ENCODE results near the gene RTEL1. TPM values are rescaled to one million over a fixed set of nuclear protein-coding genes. Genes with fewer than 3 reads are reported as not detected.

The RTEL1 gene
- total RNA-seq, 2 donors from 2014 or later, result 45.7 to 51.4 TPM

DNA sequence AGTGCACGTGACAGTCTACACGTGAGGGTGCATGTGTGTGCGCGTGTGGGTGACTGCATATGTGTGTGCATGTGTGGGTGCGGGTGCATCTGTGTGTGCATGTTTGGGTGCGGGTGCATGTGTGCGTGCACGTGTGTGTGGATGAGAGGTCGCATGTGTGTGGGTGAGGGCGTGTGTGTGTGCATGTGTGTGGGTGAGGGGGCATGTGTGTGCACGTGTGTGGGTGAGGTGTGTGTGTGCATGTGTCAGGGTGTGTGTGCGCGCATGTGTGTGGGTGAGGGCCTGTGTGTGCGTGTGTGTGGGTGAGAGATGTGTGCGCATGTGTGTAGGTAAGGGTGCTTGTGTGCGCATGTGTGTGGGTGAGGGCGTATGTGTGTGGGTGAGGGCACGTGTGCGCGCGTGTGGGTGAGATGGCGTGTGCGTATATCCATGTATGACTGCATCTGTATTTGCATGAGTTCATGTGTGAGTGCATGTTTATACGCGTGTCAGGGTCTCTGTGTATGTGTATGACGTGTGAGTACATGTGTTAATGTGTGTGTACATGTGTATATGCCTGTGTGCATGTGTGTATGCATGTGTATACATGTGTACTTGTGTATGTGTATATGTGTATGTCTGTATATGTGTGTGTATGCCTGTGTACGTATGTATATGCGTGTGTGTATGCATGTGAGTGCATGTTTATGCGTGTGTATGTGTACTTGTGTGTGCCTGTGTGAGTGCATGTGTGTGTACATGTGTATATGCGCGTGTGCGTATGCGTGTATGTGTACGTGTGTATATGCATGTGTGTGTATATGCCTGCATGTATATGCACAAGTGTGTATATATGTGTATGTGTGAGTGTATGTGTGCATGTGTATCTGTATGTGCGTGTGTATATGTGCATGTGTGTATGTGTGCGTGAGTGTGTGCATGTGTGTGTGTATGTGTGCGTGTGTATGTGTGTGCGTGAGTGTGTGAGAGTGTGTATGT lies 74.3 kb downstream of the RTEL1 start:
- DNase-seq (ENCODE audit: low spot score in 2 of 2) (no peak), ATAC-seq (no peak)
- no peak overlapping the region for H3K27ac Mint-ChIP-seq
- peaks cover 10 to 13% of the 10 kb centered on the region in 2 donors for H3K36me3 Mint-ChIP-seq
- H3K9me3 Mint-ChIP-seq, result no peaks in the 10 kb centered on the region

- DNase-seq (ENCODE audit: low spot score in 2 of 2), result no peak
- Mint-ChIP-seq H3K9me3 (no peaks in the 10 kb centered on the region), H3K27ac (no peak overlapping the region), H3K36me3 (peaks cover 10 to 13% of the 10 kb centered on the region in 2 donors)
- no peak for ATAC-seq
Observed at GRCh38 chr20:63733117-63733516, 75.0 kb downstream of the RTEL1 start.

- ATAC-seq (no peak), DNase-seq (ENCODE audit: low spot score in 2 of 2) (no peak)
- Mint-ChIP-seq H3K36me3 (peaks cover 10 to 13% of the 10 kb centered on the region in 2 donors), H3K9me3 (no peaks in the 10 kb centered on the region), H3K27ac (no peak overlapping the region)
Observed at GRCh38 chr20:63733579-63734081, 75.5 kb downstream of the RTEL1 start.

- no peak for DNase-seq (ENCODE audit: low spot score in 2 of 2)
- no peak overlapping the region for H3K27ac Mint-ChIP-seq
- ATAC-seq, result no peak
Observed at GRCh38 chr20:63734111-63734945, 76.2 kb downstream of the RTEL1 start.

DNA sequence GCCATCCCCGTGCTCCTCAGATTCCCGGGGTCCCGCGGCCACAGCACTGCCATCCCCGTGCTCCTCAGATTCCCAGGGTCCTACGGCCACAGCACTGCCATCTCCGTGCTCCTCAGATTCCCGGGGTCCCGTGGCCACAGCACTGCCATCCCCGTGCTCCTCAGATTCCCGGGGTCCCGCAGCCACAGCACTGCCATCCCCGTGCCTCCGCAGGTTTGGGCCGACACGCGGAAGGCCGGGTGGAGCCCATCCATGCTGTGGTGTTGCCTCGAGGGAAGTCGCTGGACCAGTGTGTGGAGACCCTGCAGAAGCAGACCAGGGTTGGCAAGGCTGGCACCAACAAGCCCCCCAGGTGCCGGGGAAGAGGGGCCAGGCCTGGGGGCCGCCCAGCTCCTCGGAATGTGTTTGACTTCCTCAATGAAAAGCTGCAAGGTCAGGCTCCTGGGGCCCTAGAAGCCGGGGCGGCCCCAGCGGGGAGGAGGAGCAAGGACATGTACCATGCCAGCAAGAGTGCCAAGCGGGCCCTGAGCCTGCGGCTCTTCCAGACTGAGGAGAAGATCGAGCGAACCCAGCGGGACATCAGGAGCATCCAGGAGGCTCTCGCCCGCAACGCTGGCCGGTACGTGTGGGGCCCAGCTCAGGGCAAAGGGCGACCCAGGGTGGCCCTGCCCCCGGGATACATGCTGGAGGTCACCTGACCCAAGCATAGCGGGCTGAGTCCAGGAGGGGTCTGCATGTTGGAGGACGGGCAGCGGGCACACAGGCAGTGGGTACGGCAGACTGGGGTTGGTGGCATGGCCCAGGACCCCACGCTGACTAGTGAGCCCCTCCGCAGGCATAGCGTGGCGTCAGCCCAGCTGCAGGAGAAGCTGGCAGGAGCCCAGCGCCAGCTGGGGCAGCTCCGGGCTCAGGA lies 77.1 kb downstream of the RTEL1 start:
- no peak for DNase-seq (ENCODE audit: low spot score in 2 of 2)
- H3K27ac Mint-ChIP-seq, result no peak overlapping the region
- no peak for ATAC-seq
- no peaks in the 10 kb centered on the region for H3K9me3 Mint-ChIP-seq
- H3K36me3 Mint-ChIP-seq, result peaks cover 7 to 10% of the 10 kb centered on the region in 2 donors

More at GRCh38 chr20:63734111-63734945, 76.2 kb downstream of the RTEL1 start:
- Mint-ChIP-seq H3K9me3 (no peaks in the 10 kb centered on the region), H3K36me3 (peaks cover 10 to 11% of the 10 kb centered on the region in 2 donors)

GRCh38 chr20:63735859-63736718 lies 78.0 kb downstream of the RTEL1 start, which contains the start of gene LIME1:
Gene LIME1 (plus strand): TSS chr20:63736664. CDS start chr20:63737550, 886 bp downstream.
- ATAC-seq, result peak; percentile 11 to 33
- H3K27ac Mint-ChIP-seq, result no peak within 1 kb of the TSS
- H3K36me3 Mint-ChIP-seq, result peaks cover 7 to 10% of the 10 kb centered on the region in 2 donors
- DNase-seq (ENCODE audit: low spot score in 2 of 2), result peak in 1 of 2 donors; percentile 54
- no peaks in the 10 kb centered on the region for H3K9me3 Mint-ChIP-seq

- H3K27ac Mint-ChIP-seq, result no peak overlapping the region
- DNase-seq (ENCODE audit: low spot score in 2 of 2) (peak in 1 of 2 donors; percentile 55), ATAC-seq (peak; percentile 39 to 46)
- H3K9me3 Mint-ChIP-seq, result no peaks in the 10 kb centered on the region
- peaks cover 7 to 10% of the 10 kb centered on the region in 2 donors for H3K36me3 Mint-ChIP-seq
Observed at GRCh38 chr20:63736893-63737694, 79.0 kb downstream of the RTEL1 start.

- Mint-ChIP-seq H3K9me3 (no peaks in the 10 kb centered on the region), H3K36me3 (peaks cover 7 to 10% of the 10 kb centered on the region in 2 donors), H3K27ac (no peak overlapping the region)
- ATAC-seq, result no peak
- DNase-seq (ENCODE audit: low spot score in 2 of 2), result no peak
Observed at GRCh38 chr20:63737695-63737944, 79.5 kb downstream of the RTEL1 start.

DNA sequence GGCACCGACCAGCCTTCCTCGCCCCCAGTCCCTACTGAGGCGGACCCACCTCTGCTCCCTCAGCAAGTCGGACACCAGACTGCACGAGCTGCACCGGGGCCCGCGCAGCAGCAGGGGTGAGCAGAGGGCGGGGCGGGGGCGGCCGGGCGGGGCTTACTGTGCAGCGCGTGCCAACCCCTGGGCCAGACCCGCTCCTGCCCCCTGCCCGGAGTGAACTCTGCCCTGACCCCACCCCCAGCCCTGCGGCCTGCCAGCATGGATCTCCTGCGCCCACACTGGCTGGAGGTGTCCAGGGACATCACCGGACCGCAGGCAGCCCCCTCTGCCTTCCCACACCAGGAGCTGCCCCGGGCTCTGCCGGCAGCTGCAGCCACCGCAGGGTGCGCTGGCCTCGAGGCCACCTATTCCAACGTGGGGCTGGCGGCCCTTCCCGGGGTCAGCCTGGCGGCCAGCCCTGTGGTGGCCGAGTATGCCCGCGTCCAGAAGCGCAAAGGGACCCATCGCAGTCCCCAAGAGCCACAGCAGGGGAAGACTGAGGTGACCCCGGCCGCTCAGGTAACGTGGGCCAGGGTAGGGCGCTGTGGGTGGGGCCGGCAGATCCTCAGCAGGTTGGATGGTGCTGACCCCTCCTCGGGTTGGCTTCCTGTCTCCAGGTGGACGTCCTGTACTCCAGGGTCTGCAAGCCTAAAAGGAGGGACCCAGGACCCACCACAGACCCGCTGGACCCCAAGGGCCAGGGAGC lies 80.0 kb downstream of the RTEL1 start:
- H3K27ac Mint-ChIP-seq, result no peak overlapping the region
- no peak for DNase-seq (ENCODE audit: low spot score in 2 of 2)

DNA sequence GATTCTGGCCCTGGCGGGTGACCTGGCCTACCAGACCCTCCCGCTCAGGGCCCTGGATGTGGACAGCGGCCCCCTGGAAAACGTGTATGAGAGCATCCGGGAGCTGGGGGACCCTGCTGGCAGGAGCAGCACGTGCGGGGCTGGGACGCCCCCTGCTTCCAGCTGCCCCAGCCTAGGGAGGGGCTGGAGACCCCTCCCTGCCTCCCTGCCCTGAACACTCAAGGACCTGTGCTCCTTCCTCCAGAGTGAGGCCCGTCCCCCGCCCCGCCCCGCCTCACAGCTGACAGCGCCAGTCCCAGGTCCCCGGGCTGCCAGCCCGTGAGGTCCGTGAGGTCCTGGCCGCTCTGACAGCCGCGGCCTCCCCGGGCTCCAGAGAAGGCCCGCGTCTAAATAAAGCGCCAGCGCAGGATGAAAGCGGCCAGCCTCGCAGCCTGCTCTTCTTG lies 80.6 kb downstream of the RTEL1 start:
- Mint-ChIP-seq H3K27ac (no peak overlapping the region), H3K9me3 (no peaks in the 10 kb centered on the region), H3K36me3 (peaks cover 5% of the 10 kb centered on the region in 2 donors)
- ATAC-seq (no peak), DNase-seq (ENCODE audit: low spot score in 2 of 2) (no peak)

More for the DNA sequence above, 80.0 kb downstream of the RTEL1 start:
- peak in 1 of 2 donors; percentile 30 for ATAC-seq
- no peaks in the 10 kb centered on the region for H3K9me3 Mint-ChIP-seq
- peaks cover 7 to 10% of the 10 kb centered on the region in 2 donors for H3K36me3 Mint-ChIP-seq

GRCh38 chr20:63739130-63740069 lies 81.3 kb downstream of the RTEL1 start, which contains the start of gene SLC2A4RG:
Gene SLC2A4RG (plus strand): TSS chr20:63739776. CDS start chr20:63739913, 137 bp downstream.
- no peaks in the 10 kb centered on the region for H3K36me3 Mint-ChIP-seq
- H3K9me3 Mint-ChIP-seq, result no peaks in the 10 kb centered on the region
- H3K27ac Mint-ChIP-seq, result no peak within 1 kb of the TSS
- DNase-seq (ENCODE audit: low spot score in 2 of 2) (peak; percentile 71 to 78), ATAC-seq (peak; percentile 71 to 72)

- no peak for DNase-seq (ENCODE audit: low spot score in 2 of 2)
- ATAC-seq, result peak; percentile 10 to 16
- H3K36me3 Mint-ChIP-seq, result no peaks in the 10 kb centered on the region
- H3K9me3 Mint-ChIP-seq, result no peaks in the 10 kb centered on the region
- H3K27ac Mint-ChIP-seq, result no peak overlapping the region
Observed at GRCh38 chr20:63740070-63740626, 82.0 kb downstream of the RTEL1 start.
